ENCODE measurements around the gene PDZRN3. TPM values are rescaled to one million over a fixed set of nuclear protein-coding genes. Genes with fewer than 3 reads are reported as not detected.

PDZRN3 gene
- total RNA-seq, 1 experiment from 2014 or later: 0.17 TPM

DNA sequence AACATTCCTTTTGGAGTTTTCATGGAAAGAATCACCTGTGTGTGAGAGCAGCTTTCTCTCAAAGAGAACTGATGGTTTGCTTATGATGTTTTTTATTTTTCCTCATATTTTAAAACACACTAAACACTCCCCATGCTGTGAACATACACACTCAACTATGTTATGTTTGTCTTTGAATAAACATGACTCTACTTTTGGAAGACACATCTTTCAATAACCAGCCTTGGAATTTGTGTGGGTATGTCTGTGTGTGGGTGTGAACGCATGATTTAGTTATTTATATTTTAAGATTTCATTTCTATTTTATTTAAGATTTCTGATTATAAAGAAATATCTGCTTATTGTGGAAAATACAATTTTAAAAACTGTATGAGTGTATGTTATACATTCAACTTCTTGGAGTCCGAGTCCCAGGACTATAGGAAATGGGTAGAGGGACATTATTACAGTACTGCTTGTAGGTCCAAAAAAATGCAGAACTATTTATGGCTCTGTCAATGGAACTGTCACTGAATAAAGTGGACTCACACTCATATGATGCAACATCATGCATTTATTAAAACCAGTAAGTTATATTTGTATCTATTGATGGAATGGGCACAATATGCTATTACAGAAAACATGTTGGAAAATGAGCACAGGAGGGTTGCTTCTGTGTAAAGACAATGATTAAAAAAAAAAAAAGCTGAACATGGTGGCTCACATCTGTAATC lies 43.5 kb downstream of the PDZRN3 start:
- Histone ChIP-seq H3K9ac (ENCODE audit: low read length) (no peak overlapping the region), H3K36me3 (ENCODE audit: control insufficient read depth in 1 of 2, insufficient read depth in 2 of 2, low read length in 2 of 2) (no peaks in the 10 kb centered on the region), H3K4me3 (replicated peaks in 1 of 2; ENCODE audit: low read depth in 1 of 2, low read length in 2 of 2) (no peak overlapping the region), H3K4me1 (ENCODE audit: control insufficient read depth in 1 of 2, insufficient read depth in 2 of 2, low read length in 2 of 2) (no peaks in the 10 kb centered on the region), H4K20me1 (ENCODE audit: insufficient read depth) (no peaks in the 10 kb centered on the region), H3K9me2 (ENCODE audit: insufficient read depth) (no peaks in the 10 kb centered on the region), H3K9me3 (ENCODE audit: control insufficient read depth in 1 of 2, insufficient read depth in 1 of 2, low read depth in 1 of 2, low read length in 2 of 2) (no peaks in the 10 kb centered on the region), H3K27me3 (ENCODE audit: insufficient read depth, low read length) (no peaks in the 10 kb centered on the region), H3K27ac (ENCODE audit: low read depth, low read length) (no peak overlapping the region), H3K79me2 (ENCODE audit: insufficient read depth, low read length) (no peaks in the 10 kb centered on the region), H3K4me2 (ENCODE audit: low read length) (no peak overlapping the region), H2AFZ (ENCODE audit: low read depth, low read length, poor library complexity, severe bottlenecking) (no peak overlapping the region)
- intact Hi-C loops (cut with micrococcal nuclease): no loop called here
- ChIA-PET POLR2A (no interaction called here), CTCF (no interaction called here), RAD21 (ENCODE audit: low non-redundant PET in 1 of 2, low total read pairs in 2 of 2, uncharacterized antibody in 2 of 2, unreplicated experiment in 2 of 2) (no interaction called here)
- no peak for TF ChIP-seq ELF1 (IDR thresholded peaks at IDR 0.05; ENCODE audit: borderline replicate concordance, low read depth)
- TF ChIP-seq SP1 (IDR thresholded peaks at IDR 0.05; ENCODE audit: low read depth): no peak
- no peak for TF ChIP-seq ZNF274 (IDR thresholded peaks at IDR 0.05; ENCODE audit: low read depth, low read length)
- BruUV-seq (replicated peaks): no TSS peak
- ATAC-seq: no peak
- no peak for DNase-seq (ENCODE audit: low read depth, low spot score)

DNA sequence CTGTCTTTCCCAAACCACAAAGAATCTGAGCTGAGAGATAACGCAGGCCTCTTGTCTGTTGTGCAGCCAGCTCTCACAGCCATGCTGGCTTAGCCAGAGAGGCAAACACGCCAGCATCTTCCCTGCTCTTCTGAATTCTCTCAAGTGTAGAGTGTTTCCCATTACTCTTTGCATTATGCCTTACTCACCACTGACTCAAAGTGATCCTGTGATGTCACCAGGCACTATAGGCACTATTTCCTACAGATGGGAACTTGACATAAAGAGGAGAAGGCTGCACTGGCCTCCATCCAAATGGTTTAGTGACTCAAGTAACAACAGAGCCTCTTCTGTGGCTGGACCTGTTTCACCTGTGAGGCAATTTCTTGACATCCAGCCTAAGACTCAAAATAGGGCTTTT lies 44.4 kb downstream of the PDZRN3 start:
- H3K79me2 ChIP-seq (ENCODE audit: insufficient read depth, low read length): no peaks in the 10 kb centered on the region
- H3K4me1 ChIP-seq (ENCODE audit: control insufficient read depth in 1 of 2, insufficient read depth in 2 of 2, low read length in 2 of 2): no peaks in the 10 kb centered on the region
- H3K9me3 ChIP-seq (ENCODE audit: control insufficient read depth in 1 of 2, insufficient read depth in 1 of 2, low read depth in 1 of 2, low read length in 2 of 2): no peaks in the 10 kb centered on the region
- H3K27ac ChIP-seq (ENCODE audit: low read depth, low read length): no peak overlapping the region
- H3K9ac ChIP-seq (ENCODE audit: low read length): no peak overlapping the region
- POLR2A ChIA-PET: no interaction called here
- no peak overlapping the region for H3K4me3 ChIP-seq (replicated peaks in 1 of 2; ENCODE audit: low read depth in 1 of 2, low read length in 2 of 2)
- H3K9me2 ChIP-seq (ENCODE audit: insufficient read depth): no peaks in the 10 kb centered on the region
- no peaks in the 10 kb centered on the region for H4K20me1 ChIP-seq (ENCODE audit: insufficient read depth)
- no peaks in the 10 kb centered on the region for H3K27me3 ChIP-seq (ENCODE audit: insufficient read depth, low read length)
- CTCF ChIA-PET: no interaction called here
- H3K36me3 ChIP-seq (ENCODE audit: control insufficient read depth in 1 of 2, insufficient read depth in 2 of 2, low read length in 2 of 2): no peaks in the 10 kb centered on the region
- no peak overlapping the region for H2AFZ ChIP-seq (ENCODE audit: low read depth, low read length, poor library complexity, severe bottlenecking)
- ATAC-seq: no peak
- intact Hi-C loops (cut with micrococcal nuclease): no loop called here
- no TSS peak for BruUV-seq (replicated peaks)
- no peak overlapping the region for H3K4me2 ChIP-seq (ENCODE audit: low read length)
- DNase-seq (ENCODE audit: low read depth, low spot score): no peak
- no peak for TF ChIP-seq EZH2phosphoT487 (IDR thresholded peaks at IDR 0.05; ENCODE audit: borderline replicate concordance)
- TF ChIP-seq, protein P1, sequence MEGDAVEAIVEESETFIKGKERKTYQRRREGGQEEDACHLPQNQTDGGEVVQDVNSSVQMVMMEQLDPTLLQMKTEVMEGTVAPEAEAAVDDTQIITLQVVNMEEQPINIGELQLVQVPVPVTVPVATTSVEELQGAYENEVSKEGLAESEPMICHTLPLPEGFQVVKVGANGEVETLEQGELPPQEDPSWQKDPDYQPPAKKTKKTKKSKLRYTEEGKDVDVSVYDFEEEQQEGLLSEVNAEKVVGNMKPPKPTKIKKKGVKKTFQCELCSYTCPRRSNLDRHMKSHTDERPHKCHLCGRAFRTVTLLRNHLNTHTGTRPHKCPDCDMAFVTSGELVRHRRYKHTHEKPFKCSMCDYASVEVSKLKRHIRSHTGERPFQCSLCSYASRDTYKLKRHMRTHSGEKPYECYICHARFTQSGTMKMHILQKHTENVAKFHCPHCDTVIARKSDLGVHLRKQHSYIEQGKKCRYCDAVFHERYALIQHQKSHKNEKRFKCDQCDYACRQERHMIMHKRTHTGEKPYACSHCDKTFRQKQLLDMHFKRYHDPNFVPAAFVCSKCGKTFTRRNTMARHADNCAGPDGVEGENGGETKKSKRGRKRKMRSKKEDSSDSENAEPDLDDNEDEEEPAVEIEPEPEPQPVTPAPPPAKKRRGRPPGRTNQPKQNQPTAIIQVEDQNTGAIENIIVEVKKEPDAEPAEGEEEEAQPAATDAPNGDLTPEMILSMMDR (IDR thresholded peaks at IDR 0.05 in 2 of 3, conservative IDR thresholded peaks at IDR 0.05 in 1 of 3; ENCODE audit: borderline replicate concordance in 1 of 3, insufficient read depth in 1 of 3, low read depth in 2 of 3, low read length in 2 of 3): no peak
- TF ChIP-seq, protein P2, sequence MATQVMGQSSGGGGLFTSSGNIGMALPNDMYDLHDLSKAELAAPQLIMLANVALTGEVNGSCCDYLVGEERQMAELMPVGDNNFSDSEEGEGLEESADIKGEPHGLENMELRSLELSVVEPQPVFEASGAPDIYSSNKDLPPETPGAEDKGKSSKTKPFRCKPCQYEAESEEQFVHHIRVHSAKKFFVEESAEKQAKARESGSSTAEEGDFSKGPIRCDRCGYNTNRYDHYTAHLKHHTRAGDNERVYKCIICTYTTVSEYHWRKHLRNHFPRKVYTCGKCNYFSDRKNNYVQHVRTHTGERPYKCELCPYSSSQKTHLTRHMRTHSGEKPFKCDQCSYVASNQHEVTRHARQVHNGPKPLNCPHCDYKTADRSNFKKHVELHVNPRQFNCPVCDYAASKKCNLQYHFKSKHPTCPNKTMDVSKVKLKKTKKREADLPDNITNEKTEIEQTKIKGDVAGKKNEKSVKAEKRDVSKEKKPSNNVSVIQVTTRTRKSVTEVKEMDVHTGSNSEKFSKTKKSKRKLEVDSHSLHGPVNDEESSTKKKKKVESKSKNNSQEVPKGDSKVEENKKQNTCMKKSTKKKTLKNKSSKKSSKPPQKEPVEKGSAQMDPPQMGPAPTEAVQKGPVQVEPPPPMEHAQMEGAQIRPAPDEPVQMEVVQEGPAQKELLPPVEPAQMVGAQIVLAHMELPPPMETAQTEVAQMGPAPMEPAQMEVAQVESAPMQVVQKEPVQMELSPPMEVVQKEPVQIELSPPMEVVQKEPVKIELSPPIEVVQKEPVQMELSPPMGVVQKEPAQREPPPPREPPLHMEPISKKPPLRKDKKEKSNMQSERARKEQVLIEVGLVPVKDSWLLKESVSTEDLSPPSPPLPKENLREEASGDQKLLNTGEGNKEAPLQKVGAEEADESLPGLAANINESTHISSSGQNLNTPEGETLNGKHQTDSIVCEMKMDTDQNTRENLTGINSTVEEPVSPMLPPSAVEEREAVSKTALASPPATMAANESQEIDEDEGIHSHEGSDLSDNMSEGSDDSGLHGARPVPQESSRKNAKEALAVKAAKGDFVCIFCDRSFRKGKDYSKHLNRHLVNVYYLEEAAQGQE (IDR thresholded peaks at IDR 0.05; ENCODE audit: low read depth): no peak
- TF ChIP-seq JUND (IDR thresholded peaks at IDR 0.05): no peak
- no peak for TF ChIP-seq FOSL1 (IDR thresholded peaks at IDR 0.05; ENCODE audit: low read depth)
- no peak for TF ChIP-seq CBX3 (IDR thresholded peaks at IDR 0.05; ENCODE audit: low read depth)
- TF ChIP-seq, protein P3, sequence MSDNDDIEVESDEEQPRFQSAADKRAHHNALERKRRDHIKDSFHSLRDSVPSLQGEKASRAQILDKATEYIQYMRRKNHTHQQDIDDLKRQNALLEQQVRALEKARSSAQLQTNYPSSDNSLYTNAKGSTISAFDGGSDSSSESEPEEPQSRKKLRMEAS (IDR thresholded peaks at IDR 0.05): no peak
- TF ChIP-seq ZFX (IDR thresholded peaks at IDR 0.05): no peak
- no peak for TF ChIP-seq CEBPB (IDR thresholded peaks at IDR 0.05; ENCODE audit: low read depth)
- no peak for TF ChIP-seq YY1 (IDR thresholded peaks at IDR 0.05; ENCODE audit: extremely low read depth, insufficient replicate concordance, low read depth, low read length)
- no peak for TF ChIP-seq SRF (IDR thresholded peaks at IDR 0.05; ENCODE audit: low read depth)
- RAD21 ChIA-PET (ENCODE audit: low non-redundant PET in 1 of 2, low total read pairs in 2 of 2, uncharacterized antibody in 2 of 2, unreplicated experiment in 2 of 2): no interaction called here

Measured in HCT116 (cell line).